Effector CD4-positive, alpha-beta T cell (primary cell): ENCODE data around the gene CYFIP2.
"Not testable (repeated sequence)": the region's sequence is repeated elsewhere in the genome, so short reads cannot be mapped to it uniquely, and the experiment has no call there.

Experiments used
- DNase-seq: peaks from one replicate; pipeline ENCODE4 v3.0.0-alpha.2; 2020
- total RNA-seq: gene quantifications from one replicate; lab custom pipeline; 2026; lab: John Stamatoyannopoulos, UW

The CYFIP2 gene
- total RNA-seq: 427 reads per million, percentile 97 among the genes with 10 or more reads in this experiment

- peak; percentile 77 for DNase-seq
Observed at GRCh38 chr5:157265714-157266285, at the start of gene CYFIP2. TSS of gene CYFIP2 (plus strand) at chr5:157266123. CDS start at chr5:157285362, 19,239 bp downstream.

- DNase-seq: no peak
Observed at GRCh38 chr5:157216391-157217142, 49.4 kb upstream of the CYFIP2 start.

- DNase-seq: peak; percentile 51
Observed at GRCh38 chr5:157217289-157218024, 48.5 kb upstream of the CYFIP2 start.

- no peak for DNase-seq
Observed at GRCh38 chr5:157219491-157220271, 46.2 kb upstream of the CYFIP2 start.

GRCh38 chr5:157221959-157222358 is 44.0 kb upstream of the CYFIP2 start:
- DNase-seq: no peak

GRCh38 chr5:157222506-157223230 is 43.3 kb upstream of the CYFIP2 start:
- DNase-seq: peak; percentile 55

- no peak for DNase-seq
Observed at GRCh38 chr5:157225469-157226422, 40.2 kb upstream of the CYFIP2 start.

GRCh38 chr5:157230610-157231009 is 35.3 kb upstream of the CYFIP2 start:
- DNase-seq: no peak

- DNase-seq: no peak
Observed at GRCh38 chr5:157232706-157233105, 33.2 kb upstream of the CYFIP2 start.

- DNase-seq: peak; percentile 25
Observed at GRCh38 chr5:157233515-157233914, 32.4 kb upstream of the CYFIP2 start.

- DNase-seq: no peak
Observed at GRCh38 chr5:157236423-157236822, 29.5 kb upstream of the CYFIP2 start.

- DNase-seq: no peak
Observed at GRCh38 chr5:157241483-157241882, 24.4 kb upstream of the CYFIP2 start.

- not testable (repeated sequence) for DNase-seq
Observed at GRCh38 chr5:157244704-157245103, 21.2 kb upstream of the CYFIP2 start.

GRCh38 chr5:157245476-157245875 is 20.4 kb upstream of the CYFIP2 start:
- no peak for DNase-seq

- no peak for DNase-seq
Observed at GRCh38 chr5:157245886-157246285, 20.0 kb upstream of the CYFIP2 start.

GRCh38 chr5:157247267-157247666 is 18.7 kb upstream of the CYFIP2 start:
- DNase-seq: no peak

- peak; percentile 20 for DNase-seq
Observed at GRCh38 chr5:157248821-157249470, 17.0 kb upstream of the CYFIP2 start.

- DNase-seq: peak; percentile 53
Observed at GRCh38 chr5:157252711-157253465, 13.0 kb upstream of the CYFIP2 start.

- no peak for DNase-seq
Observed at GRCh38 chr5:157253547-157253946, 12.4 kb upstream of the CYFIP2 start.

GRCh38 chr5:157258450-157258849 is 7.5 kb upstream of the CYFIP2 start:
- no peak for DNase-seq
